Esophagus squamous epithelium (tissue), 4 donors: ENCODE results near the gene SLC1A2.

Source experiments
- POLR2A ChIP-seq, 4 donors: fragments of 450-650 bp; IDR thresholded peaks; one replicate each; pipeline ENCODE4 v1.6.1; 2017; ENCODE audit warnings: antibody characterized with exemption in 4 of 4, mild to moderate bottlenecking in 4 of 4, moderate library complexity in 3 of 4
- TF ChIP-seq, protein P1 (sequence below), 6 experiments: fragments of 450-650 bp in 4 of 6; fragments of 200-600 bp in 2 of 6; sonication (generic) in 2 of 6; IDR thresholded peaks; one replicate each; pipeline ENCODE4 v1.5.1; 2016 to 2019; ENCODE audit warnings: antibody characterized with exemption in 6 of 6, mild to moderate bottlenecking in 4 of 6, moderate library complexity in 4 of 6

DNA sequence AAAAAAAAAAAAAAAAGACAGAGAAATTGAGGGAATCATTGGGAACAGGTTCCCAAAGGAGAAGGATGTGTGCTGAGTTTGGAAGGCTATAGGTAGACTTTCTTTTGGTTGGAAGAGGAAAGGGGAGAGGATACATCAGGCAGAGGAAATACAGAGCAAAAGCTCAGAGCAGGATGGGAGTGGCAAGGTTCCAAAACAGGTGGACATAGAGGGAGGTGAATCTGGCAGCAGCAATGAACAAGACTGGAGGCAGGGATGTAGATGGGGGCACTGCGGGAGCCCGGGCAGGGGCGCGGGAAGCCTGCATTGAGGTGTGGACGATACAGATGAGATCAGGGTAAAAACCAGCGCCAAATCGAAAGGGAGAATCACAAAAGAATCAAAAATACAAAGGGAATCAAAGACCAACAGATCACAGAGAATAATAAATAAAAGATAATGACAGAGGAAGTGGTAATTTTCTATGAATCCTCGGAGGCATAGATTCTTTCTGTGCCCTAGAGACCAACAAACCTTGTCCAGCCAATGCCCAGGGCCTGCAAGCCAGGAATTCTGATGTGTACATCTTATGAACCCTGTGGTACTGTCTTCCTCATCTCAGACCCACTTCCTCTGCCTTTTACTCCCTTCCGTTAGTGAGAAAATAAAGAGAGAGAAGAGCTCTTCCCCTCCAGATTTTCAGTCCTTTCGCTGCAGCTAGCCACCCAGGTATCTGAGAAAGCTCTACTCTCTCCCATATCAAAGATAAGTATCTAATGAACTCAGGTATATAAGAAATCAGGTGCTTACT lies 70.3 kb downstream of the SLC1A2 start:
- no peak for TF ChIP-seq POLR2A (IDR thresholded peaks at IDR 0.05)
- TF ChIP-seq, protein P1, sequence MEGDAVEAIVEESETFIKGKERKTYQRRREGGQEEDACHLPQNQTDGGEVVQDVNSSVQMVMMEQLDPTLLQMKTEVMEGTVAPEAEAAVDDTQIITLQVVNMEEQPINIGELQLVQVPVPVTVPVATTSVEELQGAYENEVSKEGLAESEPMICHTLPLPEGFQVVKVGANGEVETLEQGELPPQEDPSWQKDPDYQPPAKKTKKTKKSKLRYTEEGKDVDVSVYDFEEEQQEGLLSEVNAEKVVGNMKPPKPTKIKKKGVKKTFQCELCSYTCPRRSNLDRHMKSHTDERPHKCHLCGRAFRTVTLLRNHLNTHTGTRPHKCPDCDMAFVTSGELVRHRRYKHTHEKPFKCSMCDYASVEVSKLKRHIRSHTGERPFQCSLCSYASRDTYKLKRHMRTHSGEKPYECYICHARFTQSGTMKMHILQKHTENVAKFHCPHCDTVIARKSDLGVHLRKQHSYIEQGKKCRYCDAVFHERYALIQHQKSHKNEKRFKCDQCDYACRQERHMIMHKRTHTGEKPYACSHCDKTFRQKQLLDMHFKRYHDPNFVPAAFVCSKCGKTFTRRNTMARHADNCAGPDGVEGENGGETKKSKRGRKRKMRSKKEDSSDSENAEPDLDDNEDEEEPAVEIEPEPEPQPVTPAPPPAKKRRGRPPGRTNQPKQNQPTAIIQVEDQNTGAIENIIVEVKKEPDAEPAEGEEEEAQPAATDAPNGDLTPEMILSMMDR (IDR thresholded peaks at IDR 0.05), result no peak
